GM19099 (cell line): ENCODE data around the gene SPECC1L.

Experiments used
- POLR2A ChIP-seq: IDR thresholded peaks from 3 replicates; pipeline ENCODE4 v1.6.1; 2011; ENCODE audit warnings: low read depth; ENCODE audit not compliant: insufficient read length; ENCODE audit errors: extremely low read depth

The SPECC1L gene

DNA sequence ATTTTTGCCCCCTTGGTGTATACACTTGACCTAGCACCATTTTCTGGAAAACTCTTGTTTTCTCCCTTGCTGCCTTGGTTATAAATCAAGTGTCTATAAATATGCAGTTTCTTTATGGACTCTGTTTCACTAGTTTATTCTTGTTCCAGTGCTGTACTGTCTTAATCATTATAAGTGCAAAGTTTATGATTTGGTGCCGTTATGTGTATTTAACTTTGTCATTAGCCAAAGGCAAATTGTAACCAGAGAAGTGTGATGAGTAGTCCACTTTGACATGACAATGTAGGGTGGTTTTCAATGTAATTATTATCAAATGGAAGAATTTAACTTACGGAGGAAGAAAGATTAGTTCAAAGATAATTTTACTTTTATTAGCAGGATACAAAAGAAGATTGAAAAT, 40.3 kb downstream of the SPECC1L start:
- TF ChIP-seq POLR2A: no peak

DNA sequence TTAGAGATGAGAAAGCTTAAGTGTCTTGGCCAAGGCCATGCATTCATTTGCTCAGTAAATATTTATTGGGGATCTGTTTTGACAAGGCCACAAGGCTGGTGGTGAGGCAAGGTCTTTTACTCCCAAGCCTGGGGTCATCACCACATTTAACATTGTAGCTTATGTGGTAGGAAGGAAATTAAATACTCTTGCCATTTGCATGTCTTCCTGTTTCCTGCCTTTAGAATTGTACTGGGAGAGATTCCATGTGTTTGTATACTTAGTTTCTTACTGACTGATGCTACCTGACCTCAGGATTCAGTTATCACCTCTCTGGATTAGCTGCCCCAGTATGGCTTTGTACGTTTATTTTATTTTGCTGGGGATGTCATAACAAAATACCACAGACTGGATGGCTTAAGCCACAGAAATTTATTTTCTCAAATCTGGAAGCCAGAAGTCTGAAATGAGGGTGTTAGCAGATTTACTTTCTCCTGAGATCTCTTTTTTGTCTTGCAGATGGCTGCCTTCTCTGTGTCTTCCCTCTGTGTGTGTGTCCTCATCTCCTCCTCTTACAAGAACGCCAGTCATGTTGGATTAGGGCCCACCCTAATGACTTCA, 44.8 kb downstream of the SPECC1L start:
- no peak for TF ChIP-seq POLR2A

DNA sequence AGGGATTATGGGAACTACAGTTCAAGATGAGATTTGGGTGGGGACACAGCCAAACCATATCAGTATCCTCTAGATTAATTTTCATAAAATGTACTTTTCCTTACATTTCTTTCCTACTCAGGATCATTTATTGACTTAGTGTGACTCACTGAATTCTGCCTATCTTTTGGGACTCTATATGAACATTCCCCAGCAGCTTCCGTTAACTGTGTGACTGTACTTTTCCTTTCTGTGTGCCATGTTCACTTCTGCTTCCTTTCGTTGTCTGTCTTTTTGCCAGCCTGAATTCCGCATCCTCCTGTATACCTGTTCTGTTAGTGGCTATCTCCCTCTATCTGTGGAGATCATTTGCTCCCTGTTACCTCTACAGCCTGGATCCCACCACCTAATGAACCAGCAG, 48.8 kb downstream of the SPECC1L start:
- TF ChIP-seq POLR2A: no peak

GRCh38 chr22:24321999-24322398, 51.4 kb downstream of the SPECC1L start:
- TF ChIP-seq POLR2A: no peak

- no peak for TF ChIP-seq POLR2A
These were observed 51.9 kb downstream of the SPECC1L start for GRCh38 chr22:24322522-24322921.

GRCh38 chr22:24323233-24323632, 52.6 kb downstream of the SPECC1L start:
- no peak for TF ChIP-seq POLR2A

DNA sequence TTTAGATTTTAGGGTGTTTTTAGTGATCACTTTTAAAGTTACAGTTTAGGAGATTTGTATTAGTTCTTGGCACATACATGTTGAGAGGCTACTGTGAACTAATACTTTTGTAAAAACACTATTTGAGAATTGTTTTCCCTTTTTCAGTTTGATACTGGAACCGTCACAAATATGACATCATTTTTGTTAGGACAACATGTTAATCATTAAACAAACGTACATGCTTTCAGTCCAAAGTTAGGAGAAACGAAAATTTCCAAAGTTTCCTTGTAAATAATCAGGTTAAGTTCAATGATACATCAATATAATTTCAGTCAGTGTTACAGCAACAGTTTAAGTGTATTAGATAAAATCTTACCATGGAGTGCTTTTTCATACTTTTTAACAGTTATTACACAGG, 53.1 kb downstream of the SPECC1L start:
- no peak for TF ChIP-seq POLR2A

GRCh38 chr22:24324137-24324536, 53.5 kb downstream of the SPECC1L start:
- TF ChIP-seq POLR2A: no peak

DNA sequence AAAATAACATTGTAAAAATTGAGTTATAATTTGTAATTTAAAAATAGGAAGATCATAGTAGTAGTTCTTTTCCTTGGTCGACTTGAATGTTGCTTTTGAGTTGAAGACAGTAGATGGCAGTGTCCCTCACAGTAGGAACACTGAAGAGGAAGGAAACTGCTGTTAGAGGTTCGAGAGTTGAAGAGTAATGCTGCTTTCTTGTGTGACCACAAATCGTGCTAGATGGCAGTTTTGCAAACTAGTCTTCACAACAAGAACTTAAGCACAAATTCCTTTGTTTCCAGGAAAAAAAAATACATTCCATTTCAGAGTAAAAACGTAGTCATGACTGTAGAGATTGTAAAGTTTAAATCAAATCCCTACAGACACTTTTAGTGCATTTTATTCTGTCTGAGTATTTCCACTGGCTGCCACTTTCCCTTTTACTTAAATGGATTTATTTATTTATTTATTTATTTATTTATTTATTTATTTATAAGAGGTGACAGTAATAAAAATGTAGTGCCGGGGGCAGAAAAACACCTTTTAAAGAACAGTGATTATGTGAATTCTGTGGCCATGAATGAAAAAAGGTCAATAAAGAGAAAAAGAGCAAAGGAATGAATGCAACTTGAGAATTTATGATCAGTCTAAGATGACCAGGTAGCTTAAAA, 54.6 kb downstream of the SPECC1L start:
- TF ChIP-seq POLR2A: no peak

GRCh38 chr22:24326266-24326665, 55.6 kb downstream of the SPECC1L start:
- TF ChIP-seq POLR2A: no peak

- TF ChIP-seq POLR2A: no peak
These were observed 57.2 kb downstream of the SPECC1L start for GRCh38 chr22:24327832-24328231.

DNA sequence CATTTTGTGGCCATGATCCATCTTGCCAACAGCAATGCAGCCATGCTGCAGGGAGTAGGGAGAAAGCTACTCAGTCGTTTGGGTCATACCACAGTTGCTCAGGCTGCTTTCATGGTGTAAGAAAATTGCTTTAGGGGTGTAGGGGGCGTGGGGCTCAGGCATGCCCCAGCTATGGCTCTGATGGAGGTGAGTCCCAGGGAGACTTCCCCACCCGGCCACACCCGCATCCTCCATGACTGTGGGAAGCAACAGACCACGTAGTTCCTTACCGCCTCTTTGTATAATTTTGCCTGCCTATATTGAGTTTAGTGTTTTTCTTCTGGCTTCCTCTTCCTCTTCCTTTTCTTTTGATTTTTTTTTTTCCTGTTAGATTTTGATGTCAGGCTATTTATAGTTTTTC, 58.8 kb downstream of the SPECC1L start:
- no peak for TF ChIP-seq POLR2A

DNA sequence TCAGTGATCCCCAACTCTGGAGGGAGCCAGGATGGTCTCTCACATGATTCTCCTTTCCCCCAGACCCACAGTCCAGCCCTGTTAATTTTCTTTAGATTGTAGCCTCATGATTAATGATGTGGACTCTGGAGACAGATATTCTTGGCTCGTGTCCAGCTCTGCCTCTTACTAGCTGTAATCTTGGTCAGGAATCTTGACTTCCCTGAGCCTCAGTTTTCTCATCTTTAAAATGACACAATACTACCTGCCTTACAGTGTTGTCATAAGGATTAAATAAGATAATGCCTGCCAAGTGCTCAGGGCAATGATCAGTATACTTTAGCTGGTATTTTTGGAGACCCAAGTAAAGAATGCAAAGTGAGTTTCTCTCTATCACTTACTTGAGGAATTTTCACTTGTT, 60.0 kb downstream of the SPECC1L start:
- no peak for TF ChIP-seq POLR2A

- TF ChIP-seq POLR2A: no peak
These were observed 61.1 kb downstream of the SPECC1L start for GRCh38 chr22:24331468-24332440.

GRCh38 chr22:24333301-24333700, 62.7 kb downstream of the SPECC1L start:
- no peak for TF ChIP-seq POLR2A

DNA sequence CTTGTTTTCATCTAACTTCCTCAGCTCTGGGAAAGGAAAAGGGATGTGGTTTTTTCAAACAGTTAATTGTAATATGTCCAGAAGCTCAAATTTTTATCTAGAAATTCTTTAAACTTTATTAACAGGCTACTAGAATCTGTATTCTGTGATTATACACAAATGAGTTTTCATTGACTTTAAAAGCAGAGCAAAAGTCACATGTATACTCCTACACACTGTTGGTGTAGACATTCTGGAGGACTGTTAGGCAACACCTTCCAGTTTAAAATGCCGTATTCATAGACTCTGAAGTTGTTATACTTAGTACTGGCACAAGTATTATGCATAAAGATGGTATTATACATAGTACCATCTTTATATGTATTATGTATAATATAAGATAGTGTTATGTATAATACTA, 64.9 kb downstream of the SPECC1L start:
- no peak for TF ChIP-seq POLR2A
